H9 (cell line): Measurements from ENCODE around the gene STK35. TPM values are rescaled to one million over a fixed set of nuclear protein-coding genes. Genes with fewer than 3 reads are reported as not detected.

Source experiments
- DNase-seq: peaks from one replicate; pipeline ENCODE4 v3.0.0-alpha.2; 2017
- H2AFZ ChIP-seq: one replicate; pipeline ENCODE4 v1.6.1; 2013; ENCODE audit warnings: mild to moderate bottlenecking, low read length, control low read depth, moderate library complexity
- H2AK5ac ChIP-seq: 2 replicates; pipeline ENCODE4 v1.6.1; 2013; ENCODE audit warnings: low read length, control low read depth, mixed read lengths; ENCODE audit not compliant: insufficient read length
- H2BK120ac ChIP-seq: one replicate; pipeline ENCODE4 v1.6.1; 2013; ENCODE audit warnings: low read depth, mild to moderate bottlenecking, low read length, control low read depth, inconsistent platforms; ENCODE audit not compliant: poor library complexity, severe bottlenecking
- H2BK12ac ChIP-seq: 2 replicates; pipeline ENCODE4 v1.6.1; 2013; ENCODE audit warnings: low read length, control low read depth, mixed read lengths, low read depth; ENCODE audit not compliant: insufficient read length
- H2BK15ac ChIP-seq: 2 replicates; pipeline ENCODE4 v1.6.1; 2013; ENCODE audit warnings: low read depth, low read length, control low read depth
- H2BK20ac ChIP-seq: one replicate; pipeline ENCODE4 v1.6.1; 2013; ENCODE audit warnings: low read depth, mild to moderate bottlenecking, low read length, control low read depth, inconsistent platforms; ENCODE audit not compliant: poor library complexity, severe bottlenecking
- H2BK5ac ChIP-seq: 2 replicates; pipeline ENCODE4 v1.6.1; 2013; ENCODE audit warnings: low read length, control low read depth, mixed read lengths; ENCODE audit not compliant: insufficient read length
- H3K14ac ChIP-seq: 2 replicates; pipeline ENCODE4 v1.6.1; 2013; ENCODE audit warnings: low read length, control low read depth; ENCODE audit not compliant: insufficient read depth
- H3K18ac ChIP-seq: 2 replicates; pipeline ENCODE4 v1.6.1; 2013; ENCODE audit warnings: low read depth, mild to moderate bottlenecking, mixed read lengths, low read length, control low read depth; ENCODE audit not compliant: insufficient read length
- H3K23ac ChIP-seq: 2 replicates; pipeline ENCODE4 v1.6.1; 2013; ENCODE audit warnings: low read length, control low read depth, mixed read lengths, low read depth; ENCODE audit not compliant: insufficient read length
- H3K23me2 ChIP-seq: 2 replicates; pipeline ENCODE4 v1.6.1; 2013; ENCODE audit warnings: low read depth, mild to moderate bottlenecking, mixed read lengths, low read length, control low read depth; ENCODE audit not compliant: insufficient read length, poor library complexity, severe bottlenecking
- H3K27ac ChIP-seq: 2 replicates; pipeline ENCODE4 v1.5.1; 2013; ENCODE audit warnings: low read length, control low read depth, mixed read lengths, low read depth; ENCODE audit not compliant: insufficient read length
- H3K27me3 ChIP-seq: 2 replicates; pipeline ENCODE4 v1.6.1; 2013; ENCODE audit warnings: low read length, control low read depth, inconsistent platforms; ENCODE audit not compliant: insufficient read depth
- H3K4ac ChIP-seq: 2 replicates; pipeline ENCODE4 v1.6.1; 2013; ENCODE audit warnings: low read depth, mild to moderate bottlenecking, control low read depth, inconsistent platforms, low read length, moderate library complexity
- H3K4me1 ChIP-seq: 2 replicates; pipeline ENCODE4 v1.6.1; 2013; ENCODE audit warnings: low read length, control low read depth, inconsistent platforms; ENCODE audit not compliant: insufficient read depth
- H3K4me2 ChIP-seq: 2 replicates; pipeline ENCODE4 v1.6.1; 2013; ENCODE audit warnings: low read length, control low read depth, mixed read lengths; ENCODE audit not compliant: insufficient read length, insufficient read depth
- H3K56ac ChIP-seq: 2 replicates; pipeline ENCODE4 v1.6.1; 2013; ENCODE audit warnings: low read depth, mild to moderate bottlenecking, mixed read lengths, low read length, control low read depth; ENCODE audit not compliant: insufficient read length
- H3K79me1 ChIP-seq: 2 replicates; pipeline ENCODE4 v1.6.1; 2013; ENCODE audit warnings: low read depth, mild to moderate bottlenecking, moderate library complexity, low read length, control low read depth, inconsistent platforms; ENCODE audit not compliant: insufficient read depth, poor library complexity, severe bottlenecking
- H3K79me2 ChIP-seq: 2 replicates; pipeline ENCODE4 v1.6.1; 2013; ENCODE audit warnings: low read length, control low read depth, inconsistent platforms; ENCODE audit not compliant: insufficient read depth
- H3K9ac ChIP-seq: 2 replicates; pipeline ENCODE4 v1.6.1; 2013; ENCODE audit warnings: low read length, control low read depth, mixed read lengths; ENCODE audit not compliant: insufficient read length; ENCODE audit errors: extremely low read depth
- H3K9me3 ChIP-seq: one replicate; pipeline ENCODE4 v1.6.1; 2013; ENCODE audit warnings: low read depth, low read length, inconsistent platforms; ENCODE audit not compliant: control insufficient read depth
- H3T11ph ChIP-seq: one replicate; pipeline ENCODE4 v1.6.1; 2013; ENCODE audit warnings: mild to moderate bottlenecking, low read length, control low read depth, inconsistent platforms
- H4K20me1 ChIP-seq: one replicate; pipeline ENCODE4 v1.6.1; 2013; ENCODE audit not compliant: control insufficient read depth, insufficient read length, insufficient read depth
- H4K5ac ChIP-seq: 2 replicates; pipeline ENCODE4 v1.6.1; 2013; ENCODE audit warnings: low read depth, mild to moderate bottlenecking, mixed read lengths, low read length, control low read depth; ENCODE audit not compliant: insufficient read length
- H4K8ac ChIP-seq: replicated peaks from 2 replicates; pipeline ENCODE4 v1.6.1; 2013; ENCODE audit warnings: low read length, control low read depth, mixed read lengths, low read depth; ENCODE audit not compliant: insufficient read length
- H4K91ac ChIP-seq: 2 replicates; pipeline ENCODE4 v1.6.1; 2013; ENCODE audit warnings: low read depth, mild to moderate bottlenecking, moderate library complexity, mixed read lengths, low read length, control low read depth; ENCODE audit not compliant: insufficient read length
- H3K27ac Mint-ChIP-seq, 3 experiments: 2 replicates in 2 of 3; 3 replicates in 1 of 3; pipeline ENCODE4 v1.8.0; 2020 to 2021; ENCODE audit warnings: mixed read lengths in 3 of 3, mild to moderate bottlenecking in 1 of 3, moderate library complexity in 1 of 3
- H3K27me3 Mint-ChIP-seq: 2 replicates; pipeline ENCODE4 v1.8.0; 2021; ENCODE audit warnings: low read depth, mild to moderate bottlenecking, moderate library complexity, mixed read lengths
- H3K36me3 Mint-ChIP-seq, 3 experiments: 2 replicates in 2 of 3; 3 replicates in 1 of 3; pipeline ENCODE4 v1.8.0; 2020 to 2021; ENCODE audit warnings: low read depth in 3 of 3, mixed read lengths in 3 of 3; ENCODE audit not compliant: insufficient read depth in 1 of 3
- H3K4me1 Mint-ChIP-seq, 2 experiments: 2 replicates each; pipeline ENCODE4 v1.8.0; 2020; ENCODE audit warnings: mixed read lengths in 2 of 2
- H3K4me3 Mint-ChIP-seq, 2 experiments: 2 replicates in 1 of 2; 3 replicates in 1 of 2; pipeline ENCODE4 v1.8.0; 2020 to 2021; ENCODE audit warnings: mild to moderate bottlenecking in 2 of 2, mixed read lengths in 2 of 2, moderate library complexity in 1 of 2
- H3K9me3 Mint-ChIP-seq, 2 experiments: 2 replicates in 1 of 2; 3 replicates in 1 of 2; pipeline ENCODE4 v1.8.0; 2020; ENCODE audit warnings: mild to moderate bottlenecking in 2 of 2, mixed read lengths in 2 of 2, moderate library complexity in 1 of 2
- WGBS: extraction: QIAGEN DNeasy Blood & Tissue Kit; methylation state at CpG from one replicate; pipeline ENCODE4 v1.1.7; 2013; ENCODE audit warnings: missing lambda C conversion rate, low lambda C conversion rate, mixed read lengths; ENCODE audit not compliant: insufficient read length; ENCODE audit errors: extremely low coverage; 5-methylcytosine and 5-hydroxymethylcytosine counted together
- total RNA-seq: library from RNA; stranded (reverse); gene quantifications from 2 replicates; pipeline ENCODE4 v1.2.1, GENCODE V29; 2021
- TF ChIP-seq, protein P1 (sequence below): fragments of 200-600 bp; sonication (generic); conservative IDR thresholded peaks from 3 replicates; pipeline ENCODE4 v1.8.0; 2021; ENCODE audit warnings: antibody characterized with exemption, mild to moderate bottlenecking

Gene STK35
- total RNA-seq, 1 experiment from 2014 or later, result 66.2 TPM

GRCh38 chr20:2112910-2113309 is 11.3 kb downstream of the STK35 start:
- Mint-ChIP-seq H3K4me3 (no peak overlapping the region; a peak in 1 of 5 replicates), H3K27me3 (no peaks in the 10 kb centered on the region), H3K36me3 (peaks cover 19 to 54% (median 28%) of the 10 kb centered on the region in 3 experiments), H3K27ac (no peak overlapping the region), H3K4me1 (peaks cover 5 to 12% of the 10 kb centered on the region in 2 experiments), H3K9me3 (no peaks in the 10 kb centered on the region)
- no CpG with 5 or more reads among the region's 4 CpGs for WGBS
- no peaks in the 10 kb centered on the region for H3K23me2 ChIP-seq
- no peak overlapping the region for H4K5ac ChIP-seq
- H3K79me2 ChIP-seq, result peaks cover 9% of the 10 kb centered on the region; the same call in 1 of the 2 replicates
- H3K56ac ChIP-seq, result no peak overlapping the region
- no peak overlapping the region for H3K23ac ChIP-seq
- TF ChIP-seq, protein P1, sequence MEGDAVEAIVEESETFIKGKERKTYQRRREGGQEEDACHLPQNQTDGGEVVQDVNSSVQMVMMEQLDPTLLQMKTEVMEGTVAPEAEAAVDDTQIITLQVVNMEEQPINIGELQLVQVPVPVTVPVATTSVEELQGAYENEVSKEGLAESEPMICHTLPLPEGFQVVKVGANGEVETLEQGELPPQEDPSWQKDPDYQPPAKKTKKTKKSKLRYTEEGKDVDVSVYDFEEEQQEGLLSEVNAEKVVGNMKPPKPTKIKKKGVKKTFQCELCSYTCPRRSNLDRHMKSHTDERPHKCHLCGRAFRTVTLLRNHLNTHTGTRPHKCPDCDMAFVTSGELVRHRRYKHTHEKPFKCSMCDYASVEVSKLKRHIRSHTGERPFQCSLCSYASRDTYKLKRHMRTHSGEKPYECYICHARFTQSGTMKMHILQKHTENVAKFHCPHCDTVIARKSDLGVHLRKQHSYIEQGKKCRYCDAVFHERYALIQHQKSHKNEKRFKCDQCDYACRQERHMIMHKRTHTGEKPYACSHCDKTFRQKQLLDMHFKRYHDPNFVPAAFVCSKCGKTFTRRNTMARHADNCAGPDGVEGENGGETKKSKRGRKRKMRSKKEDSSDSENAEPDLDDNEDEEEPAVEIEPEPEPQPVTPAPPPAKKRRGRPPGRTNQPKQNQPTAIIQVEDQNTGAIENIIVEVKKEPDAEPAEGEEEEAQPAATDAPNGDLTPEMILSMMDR, result no peak
- H3K9ac ChIP-seq, result no peak overlapping the region
- no peak overlapping the region for H3K4me2 ChIP-seq
- H2BK120ac ChIP-seq, result no peak overlapping the region
- DNase-seq, result no peak
- peaks cover 14% of the 10 kb centered on the region for H3K79me1 ChIP-seq
- H2BK5ac ChIP-seq, result no peak overlapping the region
- no peak overlapping the region for H2BK20ac ChIP-seq
- no peak overlapping the region for H2BK15ac ChIP-seq
- H2AK5ac ChIP-seq, result no peak overlapping the region
- no peaks in the 10 kb centered on the region for H3K27me3 ChIP-seq
- no peak overlapping the region for H4K91ac ChIP-seq
- no peak overlapping the region for H3K4ac ChIP-seq
- H3K18ac ChIP-seq, result no peak overlapping the region
- H3T11ph ChIP-seq, result no peak overlapping the region
- no peak overlapping the region for H4K8ac ChIP-seq
- no peaks in the 10 kb centered on the region for H3K4me1 ChIP-seq
- H4K20me1 ChIP-seq, result peaks cover 2% of the 10 kb centered on the region
- H3K14ac ChIP-seq, result no peak overlapping the region
- no peak overlapping the region for H2BK12ac ChIP-seq
- no peaks in the 10 kb centered on the region for H3K9me3 ChIP-seq
- H2AFZ ChIP-seq, result no peak overlapping the region
- no peak overlapping the region for H3K27ac ChIP-seq
